OCI-LY7 (cell line): ENCODE data around the gene CLEC16A. TPM values are rescaled to one million over a fixed set of nuclear protein-coding genes. Genes with fewer than 3 reads are reported as not detected.

Experiments used
- BruUV-seq: library from RNA; stranded (reverse); fragments of 400-500 nt; replicated peaks from 2 replicates; lab custom pipeline; 2021; lab: Mats Ljungman, UMichigan
- CTCF ChIA-PET: fragments of 300-600 bp; sonication (Branson Sonifier 250); formaldehyde crosslinking; loops from one replicate; lab custom pipeline; 2022; ENCODE audit warnings: antibody characterized with exemption; ENCODE audit not compliant: unreplicated experiment; lab: Charles Lee
- POLR2A ChIA-PET: fragments of 300-600 bp; sonication (Branson Sonifier 250); formaldehyde crosslinking; loops from one replicate; lab custom pipeline; 2022; ENCODE audit warnings: antibody characterized with exemption; lab: Charles Lee
- DNase-seq: peaks from one replicate; pipeline ENCODE4 v3.0.0-alpha.2; 2015; ENCODE audit warnings: low spot score
- H2AFZ ChIP-seq: fragments of 200-600 bp; sonication (generic), shearing (Covaris generic); 2 replicates; pipeline ENCODE4 v1.6.1; 2014; ENCODE audit warnings: mild to moderate bottlenecking, antibody characterized with exemption, low read length, moderate library complexity
- H3K27ac ChIP-seq: fragments of 200-600 bp; sonication (generic); 2 replicates; pipeline ENCODE4 v1.5.1; 2014; ENCODE audit warnings: mixed run types, low read depth, mild to moderate bottlenecking, moderate library complexity, low read length, inconsistent platforms; ENCODE audit not compliant: poor library complexity, severe bottlenecking
- H3K36me3 ChIP-seq: fragments of 200-600 bp; sonication (generic); 2 replicates; pipeline ENCODE4 v1.6.1; 2014; ENCODE audit warnings: mild to moderate bottlenecking, antibody characterized with exemption, low read length, moderate library complexity, mixed read lengths; ENCODE audit not compliant: insufficient read depth
- H3K4me1 ChIP-seq: fragments of 200-600 bp; sonication (generic); 2 replicates; pipeline ENCODE4 v1.5.1; 2014; ENCODE audit warnings: mild to moderate bottlenecking, low read length; ENCODE audit not compliant: insufficient read depth, poor library complexity, severe bottlenecking
- H3K4me2 ChIP-seq: fragments of 200-600 bp; sonication (generic); 2 replicates; pipeline ENCODE4 v1.6.1; 2014; ENCODE audit warnings: mild to moderate bottlenecking, low read length
- H3K4me3 ChIP-seq: fragments of 200-600 bp; sonication (generic); 2 replicates; pipeline ENCODE4 v1.5.1; 2014; ENCODE audit warnings: mild to moderate bottlenecking, low read depth, low read length; ENCODE audit not compliant: poor library complexity, severe bottlenecking
- H3K79me2 ChIP-seq: fragments of 200-600 bp; sonication (generic); 2 replicates; pipeline ENCODE4 v1.6.1; 2016; ENCODE audit warnings: low read depth, mild to moderate bottlenecking, low read length, moderate library complexity, mixed read lengths; ENCODE audit not compliant: insufficient read depth
- H3K9me2 ChIP-seq: fragments of 200-600 bp; sonication (generic); 2 replicates; pipeline ENCODE4 v1.6.1; 2016; ENCODE audit warnings: mild to moderate bottlenecking, low read length, mixed read lengths; ENCODE audit not compliant: insufficient read depth
- H3K9me3 ChIP-seq: fragments of 200-600 bp; sonication (generic); 2 replicates; pipeline ENCODE4 v1.6.1; 2014; ENCODE audit warnings: mild to moderate bottlenecking, mixed run types, low read length, mixed read lengths
- H4K20me1 ChIP-seq: fragments of 200-600 bp; sonication (generic); 2 replicates; pipeline ENCODE4 v1.6.1; 2014; ENCODE audit warnings: mild to moderate bottlenecking, antibody characterized with exemption, low read length, moderate library complexity, mixed read lengths; ENCODE audit not compliant: insufficient read depth
- CTCF ChIP-seq: fragments of 200-600 bp; sonication (generic); conservative IDR thresholded peaks from 2 replicates; pipeline ENCODE4 v1.5.1; 2014; ENCODE audit warnings: mild to moderate bottlenecking, antibody characterized with exemption, low read length, moderate library complexity, mixed read lengths
- EZH2phosphoT487 ChIP-seq: fragments of 200-600 bp; sonication (generic); IDR thresholded peaks from 2 replicates; pipeline ENCODE4 v1.6.1; 2018; ENCODE audit warnings: low read depth, borderline replicate concordance, mild to moderate bottlenecking, mixed run types, antibody characterized with exemption, low read length, moderate library complexity, mixed read lengths
- intact Hi-C: fragments of 100-400 bp; cut with micrococcal nuclease; formaldehyde crosslinking; loops from one replicate; pipeline ENCODE4 v1.10.0; 2022; ENCODE audit not compliant: unreplicated experiment
- total RNA-seq, 2 experiments: library from RNA; depleted of rRNA in 1 of 2; stranded (reverse); fragments of >200 nt in 1 of 2; shearing (Covaris generic) in 1 of 2; gene quantifications; 2 replicates each; pipeline ENCODE4 v1.2.3, GENCODE V29; 2014 to 2022

CLEC16A gene
- total RNA-seq, 2 experiments from 2014 or later: 26.2 to 50.9 TPM

GRCh38 chr16:11076259-11077018 is 132.1 kb downstream of the CLEC16A start:
- Histone ChIP-seq H3K4me3 (no peak overlapping the region), H3K9me2 (no peaks in the 10 kb centered on the region), H3K4me1 (no peaks in the 10 kb centered on the region), H3K79me2 (no peaks in the 10 kb centered on the region), H3K9me3 (no peaks in the 10 kb centered on the region), H3K4me2 (no peak overlapping the region), H4K20me1 (no peaks in the 10 kb centered on the region), H3K27ac (no peak overlapping the region), H2AFZ (no peak overlapping the region), H3K36me3 (peaks cover 33% of the 10 kb centered on the region; the same call in 1 of the 2 replicates)
- no peak for DNase-seq
- CTCF ChIA-PET: interaction anchor here (0.6 to 1.2 kb wide), 4 partner anchors 10 to 420 kb away, joined by 3 read pairs; no protein-coding TSS in a partner anchor
- POLR2A ChIA-PET: no interaction called here
- intact Hi-C loops: no loop called here
- no peak for TF ChIP-seq EZH2phosphoT487
- TF ChIP-seq CTCF: no peak
- BruUV-seq: no TSS peak

- BruUV-seq: no TSS peak
- intact Hi-C loops: no loop called here
- no peak for TF ChIP-seq CTCF
- no peak for TF ChIP-seq EZH2phosphoT487
- H3K4me3 ChIP-seq: no peak overlapping the region
- DNase-seq: no peak
- ChIA-PET POLR2A (interaction anchor here (0.7 kb wide), 1 partner anchor 15 kb away, joined by 3 read pairs; no protein-coding TSS in a partner anchor), CTCF (no interaction called here)
- no peaks in the 10 kb centered on the region for H3K9me2 ChIP-seq
- H3K9me3 ChIP-seq: no peaks in the 10 kb centered on the region
- H3K27ac ChIP-seq: no peak overlapping the region
- no peaks in the 10 kb centered on the region for H3K79me2 ChIP-seq
- H3K4me1 ChIP-seq: no peaks in the 10 kb centered on the region
- H3K36me3 ChIP-seq: peaks cover 32% of the 10 kb centered on the region; the same call in 1 of the 2 replicates
- no peaks in the 10 kb centered on the region for H4K20me1 ChIP-seq
- no peak overlapping the region for H2AFZ ChIP-seq
- no peak overlapping the region for H3K4me2 ChIP-seq
These were observed 134.6 kb downstream of the CLEC16A start for GRCh38 chr16:11078812-11079459.
